ENCODE results near the gene HBQ1.
"Not testable (repeated sequence)": the region's sequence is repeated elsewhere in the genome, so short reads cannot be mapped to it uniquely, and the experiment has no call there.

The HBQ1 gene

GRCh38 chr16:144797-145252 is 35.4 kb upstream of the HBQ1 start:
- no peaks in the 10 kb centered on the region for H3K9me3 ChIP-seq (ENCODE audit: control insufficient read depth in 5 of 5, low read length in 5 of 5)
- no peaks in the 10 kb centered on the region for H3K4me1 ChIP-seq (ENCODE audit: control insufficient read depth in 5 of 5, insufficient read depth in 5 of 5, low read length in 5 of 5)
- H3K9ac ChIP-seq (ENCODE audit: low read length in 5 of 5), result no peak overlapping the region
- no peaks in the 10 kb centered on the region for H3K36me3 ChIP-seq (ENCODE audit: control insufficient read depth in 5 of 5, insufficient read depth in 5 of 5, low read length in 5 of 5)
- peaks cover 2 to 12% (median 9%) of the 10 kb centered on the region in 5 donors for H3K27me3 ChIP-seq (ENCODE audit: control insufficient read depth in 5 of 5, insufficient read depth in 4 of 5, low read length in 5 of 5)
- H3K4me3 ChIP-seq (ENCODE audit: low read depth in 1 of 5, low read length in 5 of 5), result no peak overlapping the region
- no peak overlapping the region for H3K27ac ChIP-seq (ENCODE audit: low read depth, low read length)

DNA sequence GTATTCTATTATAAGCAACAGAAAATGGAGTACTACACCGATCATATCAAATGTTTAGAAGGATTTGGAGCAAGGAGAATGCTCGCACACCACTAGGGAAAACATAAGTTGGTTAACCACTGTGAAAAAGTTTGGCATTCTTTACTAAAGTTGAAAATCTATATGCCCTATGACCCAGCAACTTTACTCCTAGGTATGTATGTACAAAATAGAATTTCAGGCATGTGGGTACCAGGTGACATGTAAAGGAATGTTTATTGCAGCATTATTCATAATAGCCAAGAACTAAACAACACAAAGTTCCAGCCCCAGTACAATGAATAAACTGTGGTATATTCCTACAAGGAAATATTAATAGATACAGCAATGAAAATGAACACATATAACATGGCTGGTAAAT is 33.6 kb upstream of the HBQ1 start:
- no peak overlapping the region for H3K4me3 ChIP-seq (ENCODE audit: low read depth in 1 of 5, low read length in 5 of 5)
- H3K4me1 ChIP-seq (ENCODE audit: control insufficient read depth in 5 of 5, insufficient read depth in 5 of 5, low read length in 5 of 5), result no peaks in the 10 kb centered on the region
- H3K27ac ChIP-seq (ENCODE audit: low read depth, low read length), result no peak overlapping the region
- peaks cover 2 to 12% (median 9%) of the 10 kb centered on the region in 5 donors for H3K27me3 ChIP-seq (ENCODE audit: control insufficient read depth in 5 of 5, insufficient read depth in 4 of 5, low read length in 5 of 5)
- H3K36me3 ChIP-seq (ENCODE audit: control insufficient read depth in 5 of 5, insufficient read depth in 5 of 5, low read length in 5 of 5), result no peaks in the 10 kb centered on the region
- no peaks in the 10 kb centered on the region for H3K9me3 ChIP-seq (ENCODE audit: control insufficient read depth in 5 of 5, low read length in 5 of 5)
- H3K9ac ChIP-seq (ENCODE audit: low read length in 5 of 5), result no peak overlapping the region

- H3K4me3 ChIP-seq (ENCODE audit: low read depth in 1 of 5, low read length in 5 of 5), result no peak overlapping the region
- H3K9me3 ChIP-seq (ENCODE audit: control insufficient read depth in 5 of 5, low read length in 5 of 5), result no peaks in the 10 kb centered on the region
- peaks cover 0 to 4% (median 0%) of the 10 kb centered on the region in 5 donors for H3K27me3 ChIP-seq (ENCODE audit: control insufficient read depth in 5 of 5, insufficient read depth in 4 of 5, low read length in 5 of 5)
- peaks cover 0 to under 1% (median 0%) of the 10 kb centered on the region in 5 donors for H3K4me1 ChIP-seq (ENCODE audit: control insufficient read depth in 5 of 5, insufficient read depth in 5 of 5, low read length in 5 of 5)
- no peak overlapping the region for H3K9ac ChIP-seq (ENCODE audit: low read length in 5 of 5)
- H3K27ac ChIP-seq (ENCODE audit: low read depth, low read length), result no peak overlapping the region
- no peaks in the 10 kb centered on the region for H3K36me3 ChIP-seq (ENCODE audit: control insufficient read depth in 5 of 5, insufficient read depth in 5 of 5, low read length in 5 of 5)
These were observed 31.1 kb upstream of the HBQ1 start for GRCh38 chr16:149024-149660.

DNA sequence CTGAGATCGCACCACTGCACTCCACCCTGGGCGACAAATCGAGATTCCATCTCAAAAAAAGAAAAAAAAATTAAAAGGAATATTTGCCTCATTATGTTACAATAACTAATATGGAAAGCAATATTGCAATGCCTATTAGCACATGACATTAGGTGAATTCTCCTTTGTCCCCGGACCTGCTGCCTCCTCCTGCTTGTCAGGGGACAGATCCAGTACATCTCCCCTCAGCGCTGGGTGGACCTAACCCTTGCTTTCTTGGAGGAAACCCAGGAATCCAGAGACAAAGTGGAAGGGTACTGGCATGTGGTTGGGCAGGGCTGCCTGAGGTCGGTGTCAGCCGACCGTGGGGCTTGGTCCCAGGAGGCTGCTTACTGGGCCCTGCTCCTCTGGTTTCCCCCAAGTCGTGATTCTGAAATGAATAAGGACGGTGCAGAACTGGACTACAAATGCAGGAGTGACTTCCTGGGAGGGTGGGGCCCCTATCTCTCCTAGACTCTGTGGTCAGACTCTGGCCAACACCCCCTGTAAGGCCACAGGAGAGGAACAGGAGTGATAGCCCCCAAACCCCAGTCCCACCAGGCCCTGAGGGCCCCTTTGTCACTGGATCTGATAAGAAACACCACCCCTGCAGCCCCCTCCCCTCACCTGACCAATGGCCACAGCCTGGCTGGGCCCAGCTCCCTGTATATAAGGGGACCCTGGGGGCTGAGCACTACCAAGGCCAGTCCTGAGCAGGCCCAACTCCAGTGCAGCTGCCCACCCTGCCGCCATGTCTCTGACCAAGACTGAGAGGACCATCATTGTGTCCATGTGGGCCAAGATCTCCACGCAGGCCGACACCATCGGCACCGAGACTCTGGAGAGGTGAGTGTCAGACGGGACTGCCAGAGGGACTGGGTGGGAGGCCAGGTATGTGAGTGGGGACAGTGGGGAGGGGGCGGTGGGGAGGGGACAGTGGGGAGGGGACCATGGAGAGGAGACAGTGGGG is 27.8 kb upstream of the HBQ1 start, which contains the start of gene HBZ:
TSS of gene HBZ (plus strand) at position 504 of the 988 bp plus-strand sequence. CDS start at position 770, 266 bp downstream.
- H3K36me3 ChIP-seq (ENCODE audit: control insufficient read depth in 5 of 5, insufficient read depth in 5 of 5, low read length in 5 of 5), result no peaks in the 10 kb centered on the region
- peaks cover 0 to 10% (median 8%) of the 10 kb centered on the region in 5 donors for H3K4me1 ChIP-seq (ENCODE audit: control insufficient read depth in 5 of 5, insufficient read depth in 5 of 5, low read length in 5 of 5)
- H3K9ac ChIP-seq (ENCODE audit: low read length in 5 of 5), result no peak within 1 kb of the TSS
- no peaks in the 10 kb centered on the region for H3K9me3 ChIP-seq (ENCODE audit: control insufficient read depth in 5 of 5, low read length in 5 of 5)
- no peak within 1 kb of the TSS for H3K4me3 ChIP-seq (ENCODE audit: low read depth in 1 of 5, low read length in 5 of 5)
- H3K27me3 ChIP-seq (ENCODE audit: control insufficient read depth in 5 of 5, insufficient read depth in 4 of 5, low read length in 5 of 5), result peaks cover 0 to 9% (median 5%) of the 10 kb centered on the region in 5 donors
- no peak within 1 kb of the TSS for H3K27ac ChIP-seq (ENCODE audit: low read depth, low read length)

DNA sequence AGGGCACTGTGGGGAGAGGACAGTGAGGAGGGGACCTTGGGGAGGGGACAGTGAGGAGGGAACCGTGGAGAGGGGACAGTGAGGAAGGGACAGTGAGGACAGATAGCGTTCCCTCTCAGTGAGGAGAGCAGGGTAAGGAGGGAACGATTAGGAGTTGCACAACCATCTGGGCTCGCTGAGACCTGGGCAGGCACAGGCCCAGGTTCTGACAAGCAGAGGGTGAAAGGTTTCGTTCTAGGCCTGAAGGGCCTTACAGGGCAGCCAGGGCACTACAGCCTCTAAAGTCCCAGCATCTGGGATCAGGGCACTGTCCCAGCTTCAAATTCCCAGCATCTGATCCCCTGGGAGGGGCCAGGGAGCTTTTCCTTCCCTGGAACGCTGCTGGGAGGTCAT is 27.1 kb upstream of the HBQ1 start:
- not testable (repeated sequence) for H3K27me3 ChIP-seq (ENCODE audit: control insufficient read depth in 5 of 5, insufficient read depth in 4 of 5, low read length in 5 of 5); H3K27ac ChIP-seq (ENCODE audit: low read depth, low read length); H3K4me3 ChIP-seq (ENCODE audit: low read depth in 1 of 5, low read length in 5 of 5); H3K36me3 ChIP-seq (ENCODE audit: control insufficient read depth in 5 of 5, insufficient read depth in 5 of 5, low read length in 5 of 5); H3K9me3 ChIP-seq (ENCODE audit: control insufficient read depth in 5 of 5, low read length in 5 of 5); H3K9ac ChIP-seq (ENCODE audit: low read length in 5 of 5); H3K4me1 ChIP-seq (ENCODE audit: control insufficient read depth in 5 of 5, insufficient read depth in 5 of 5, low read length in 5 of 5)

- H3K4me1 ChIP-seq (ENCODE audit: control insufficient read depth in 5 of 5, insufficient read depth in 5 of 5, low read length in 5 of 5); H3K4me3 ChIP-seq (ENCODE audit: low read depth in 1 of 5, low read length in 5 of 5); H3K9me3 ChIP-seq (ENCODE audit: control insufficient read depth in 5 of 5, low read length in 5 of 5); H3K27ac ChIP-seq (ENCODE audit: low read depth, low read length); H3K36me3 ChIP-seq (ENCODE audit: control insufficient read depth in 5 of 5, insufficient read depth in 5 of 5, low read length in 5 of 5); H3K9ac ChIP-seq (ENCODE audit: low read length in 5 of 5); H3K27me3 ChIP-seq (ENCODE audit: control insufficient read depth in 5 of 5, insufficient read depth in 4 of 5, low read length in 5 of 5): not testable (repeated sequence)
These were observed 26.6 kb upstream of the HBQ1 start for GRCh38 chr16:153550-154216.

DNA sequence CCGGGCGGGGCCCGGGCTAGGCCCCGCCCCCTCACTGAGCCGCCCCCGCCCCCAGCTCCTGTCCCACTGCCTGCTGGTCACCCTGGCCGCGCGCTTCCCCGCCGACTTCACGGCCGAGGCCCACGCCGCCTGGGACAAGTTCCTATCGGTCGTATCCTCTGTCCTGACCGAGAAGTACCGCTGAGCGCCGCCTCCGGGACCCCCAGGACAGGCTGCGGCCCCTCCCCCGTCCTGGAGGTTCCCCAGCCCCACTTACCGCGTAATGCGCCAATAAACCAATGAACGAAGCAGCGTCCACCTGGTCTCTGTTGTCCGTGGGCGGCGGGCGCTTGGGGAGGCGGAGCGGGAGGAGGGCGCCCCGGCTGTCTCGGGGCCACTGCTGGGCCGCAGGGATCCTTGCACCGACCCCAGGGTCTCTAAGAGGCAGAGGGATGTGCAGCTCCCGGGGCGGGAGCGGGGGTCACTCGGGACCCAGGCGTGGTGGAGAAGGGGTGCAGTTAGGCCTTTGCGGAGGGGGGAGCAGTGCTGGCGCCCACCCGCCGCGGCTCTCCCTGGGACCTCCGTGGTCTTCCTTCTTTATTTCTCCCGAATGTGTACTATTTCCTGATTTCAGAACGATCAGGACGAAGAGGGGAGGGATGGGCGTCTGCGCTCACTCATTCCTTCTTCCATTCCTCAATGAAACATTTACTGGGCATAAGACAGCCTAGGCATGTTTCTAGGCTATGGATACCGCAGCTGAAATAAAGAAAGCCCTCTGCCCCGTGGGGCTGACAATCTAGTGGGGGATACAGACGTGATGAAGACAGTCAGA is 25.8 kb upstream of the HBQ1 start:
- Histone ChIP-seq H3K4me3 (ENCODE audit: low read depth in 1 of 5, low read length in 5 of 5) (peak overlapping the region in 4 of 5 donors; percentile 18 to 68 (median 53)), H3K36me3 (ENCODE audit: control insufficient read depth in 5 of 5, insufficient read depth in 5 of 5, low read length in 5 of 5) (no peaks in the 10 kb centered on the region), H3K4me1 (ENCODE audit: control insufficient read depth in 5 of 5, insufficient read depth in 5 of 5, low read length in 5 of 5) (peaks cover 0 to 10% (median 8%) of the 10 kb centered on the region in 5 donors), H3K9ac (ENCODE audit: low read length in 5 of 5) (peak overlapping the region in 3 of 5 donors; percentile 10 to 69 (median 45)), H3K9me3 (ENCODE audit: control insufficient read depth in 5 of 5, low read length in 5 of 5) (no peaks in the 10 kb centered on the region), H3K27me3 (ENCODE audit: control insufficient read depth in 5 of 5, insufficient read depth in 4 of 5, low read length in 5 of 5) (peaks cover 0 to 14% (median 5%) of the 10 kb centered on the region in 5 donors), H3K27ac (ENCODE audit: low read depth, low read length) (no peak overlapping the region)

- peak overlapping the region in 3 of 5 donors; percentile 18 to 68 (median 54) for H3K4me3 ChIP-seq (ENCODE audit: low read depth in 1 of 5, low read length in 5 of 5)
- H3K27ac ChIP-seq (ENCODE audit: low read depth, low read length), result no peak overlapping the region
- H3K27me3 ChIP-seq (ENCODE audit: control insufficient read depth in 5 of 5, insufficient read depth in 4 of 5, low read length in 5 of 5), result peaks cover 0 to 16% (median 5%) of the 10 kb centered on the region in 5 donors
- H3K9ac ChIP-seq (ENCODE audit: low read length in 5 of 5), result peak overlapping the region in 2 of 5 donors; percentile 10 to 69
- H3K4me1 ChIP-seq (ENCODE audit: control insufficient read depth in 5 of 5, insufficient read depth in 5 of 5, low read length in 5 of 5), result peaks cover 0 to 10% (median 8%) of the 10 kb centered on the region in 5 donors
- H3K9me3 ChIP-seq (ENCODE audit: control insufficient read depth in 5 of 5, low read length in 5 of 5), result no peaks in the 10 kb centered on the region
- H3K36me3 ChIP-seq (ENCODE audit: control insufficient read depth in 5 of 5, insufficient read depth in 5 of 5, low read length in 5 of 5), result no peaks in the 10 kb centered on the region
These were observed 25.2 kb upstream of the HBQ1 start for GRCh38 chr16:155031-155398.

DNA sequence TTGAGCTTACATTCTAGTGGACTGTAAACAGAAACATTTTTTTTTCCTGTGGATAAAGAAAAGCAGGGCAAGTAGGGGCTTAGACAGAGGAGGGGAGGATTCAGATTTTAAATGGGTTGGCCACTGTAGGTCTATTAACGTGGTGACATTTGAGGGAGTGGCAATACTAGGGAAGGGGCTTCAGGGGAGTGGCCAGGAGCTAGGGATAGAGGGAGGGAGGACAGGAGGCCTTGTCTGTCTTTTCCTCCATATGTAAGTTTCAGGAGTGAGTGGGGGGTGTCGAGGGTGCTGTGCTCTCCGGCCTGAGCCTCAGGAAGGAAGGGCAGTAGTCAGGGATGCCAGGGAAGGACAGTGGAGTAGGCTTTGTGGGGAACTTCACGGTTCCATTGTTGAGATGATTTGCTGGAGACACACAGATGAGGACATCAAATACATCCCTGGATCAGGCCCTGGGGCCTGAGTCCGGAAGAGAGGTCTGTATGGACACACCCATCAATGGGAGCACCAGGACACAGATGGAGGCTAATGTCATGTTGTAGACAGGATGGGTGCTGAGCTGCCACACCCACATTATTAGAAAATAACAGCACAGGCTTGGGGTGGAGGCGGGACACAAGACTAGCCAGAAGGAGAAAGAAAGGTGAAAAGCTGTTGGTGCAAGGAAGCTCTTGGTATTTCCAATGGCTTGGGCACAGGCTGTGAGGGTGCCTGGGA is 21.0 kb upstream of the HBQ1 start:
- no peaks in the 10 kb centered on the region for H3K36me3 ChIP-seq (ENCODE audit: control insufficient read depth in 5 of 5, insufficient read depth in 5 of 5, low read length in 5 of 5)
- no peaks in the 10 kb centered on the region for H3K9me3 ChIP-seq (ENCODE audit: control insufficient read depth in 5 of 5, low read length in 5 of 5)
- no peak overlapping the region for H3K4me3 ChIP-seq (ENCODE audit: low read depth in 1 of 5, low read length in 5 of 5)
- peaks cover 6 to 20% (median 14%) of the 10 kb centered on the region in 5 donors for H3K27me3 ChIP-seq (ENCODE audit: control insufficient read depth in 5 of 5, insufficient read depth in 4 of 5, low read length in 5 of 5)
- no peak overlapping the region for H3K27ac ChIP-seq (ENCODE audit: low read depth, low read length)
- H3K4me1 ChIP-seq (ENCODE audit: control insufficient read depth in 5 of 5, insufficient read depth in 5 of 5, low read length in 5 of 5), result peaks cover 0 to 8% (median 7%) of the 10 kb centered on the region in 5 donors
- H3K9ac ChIP-seq (ENCODE audit: low read length in 5 of 5), result no peak overlapping the region
